ENCODE results near the gene SETBP1. TPM values are rescaled to one million over a fixed set of nuclear protein-coding genes. Genes with fewer than 3 reads are reported as not detected.

Gene SETBP1
- polyA plus RNA-seq, 1 experiment, result 0.71 TPM

DNA sequence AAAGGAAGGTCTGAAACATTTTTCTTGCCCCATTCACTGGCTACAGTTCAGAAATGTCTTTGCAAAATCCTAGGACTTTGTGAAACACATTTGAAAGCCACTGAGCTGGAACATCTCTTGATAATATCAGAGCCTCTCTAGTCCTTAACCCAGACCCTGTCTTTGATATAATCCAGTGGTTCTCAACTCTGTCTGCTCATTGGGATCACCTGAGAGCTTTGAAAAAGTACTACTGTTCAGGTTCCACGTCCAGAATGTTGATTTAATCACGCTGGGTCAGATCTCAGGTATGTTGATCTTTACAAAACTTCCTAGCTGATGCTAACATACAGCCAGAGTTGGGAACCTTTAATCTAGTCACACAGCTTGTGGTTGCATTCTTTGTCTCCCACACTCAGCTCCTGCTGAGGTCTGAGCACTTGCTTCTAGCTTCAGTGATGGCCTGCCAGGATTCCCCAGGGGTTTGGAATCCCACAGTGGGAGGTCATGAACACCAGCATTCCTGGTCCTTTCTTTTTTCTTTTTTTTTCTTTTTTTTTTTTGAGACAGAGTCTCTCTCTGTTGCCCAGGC lies 262.7 kb downstream of the SETBP1 start:
- ChIA-PET POLR2A (no interaction called here), CTCF (interaction anchor here (0.7 to 2.5 kb wide), 3 partner anchors 19 to 442 kb away, joined by 3 to 7 read pairs (median 3); no protein-coding TSS in a partner anchor)
- DNase-seq (ENCODE audit: low read depth, low spot score), result no peak
- H3K4me3 ChIP-seq (ENCODE audit: low read depth, low read length), result no peak overlapping the region
- no peaks in the 10 kb centered on the region for H3K9me3 ChIP-seq (ENCODE audit: control insufficient read depth, insufficient read depth, low read length)
- no peak overlapping the region for H3K27ac ChIP-seq (ENCODE audit: low read depth, low read length)
- no peaks in the 10 kb centered on the region for H3K27me3 ChIP-seq (ENCODE audit: control insufficient read depth, insufficient read depth, low read length)
- TF ChIP-seq, protein P1, sequence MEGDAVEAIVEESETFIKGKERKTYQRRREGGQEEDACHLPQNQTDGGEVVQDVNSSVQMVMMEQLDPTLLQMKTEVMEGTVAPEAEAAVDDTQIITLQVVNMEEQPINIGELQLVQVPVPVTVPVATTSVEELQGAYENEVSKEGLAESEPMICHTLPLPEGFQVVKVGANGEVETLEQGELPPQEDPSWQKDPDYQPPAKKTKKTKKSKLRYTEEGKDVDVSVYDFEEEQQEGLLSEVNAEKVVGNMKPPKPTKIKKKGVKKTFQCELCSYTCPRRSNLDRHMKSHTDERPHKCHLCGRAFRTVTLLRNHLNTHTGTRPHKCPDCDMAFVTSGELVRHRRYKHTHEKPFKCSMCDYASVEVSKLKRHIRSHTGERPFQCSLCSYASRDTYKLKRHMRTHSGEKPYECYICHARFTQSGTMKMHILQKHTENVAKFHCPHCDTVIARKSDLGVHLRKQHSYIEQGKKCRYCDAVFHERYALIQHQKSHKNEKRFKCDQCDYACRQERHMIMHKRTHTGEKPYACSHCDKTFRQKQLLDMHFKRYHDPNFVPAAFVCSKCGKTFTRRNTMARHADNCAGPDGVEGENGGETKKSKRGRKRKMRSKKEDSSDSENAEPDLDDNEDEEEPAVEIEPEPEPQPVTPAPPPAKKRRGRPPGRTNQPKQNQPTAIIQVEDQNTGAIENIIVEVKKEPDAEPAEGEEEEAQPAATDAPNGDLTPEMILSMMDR (IDR thresholded peaks at IDR 0.05; ENCODE audit: low read depth, low read length), result no peak

DNA sequence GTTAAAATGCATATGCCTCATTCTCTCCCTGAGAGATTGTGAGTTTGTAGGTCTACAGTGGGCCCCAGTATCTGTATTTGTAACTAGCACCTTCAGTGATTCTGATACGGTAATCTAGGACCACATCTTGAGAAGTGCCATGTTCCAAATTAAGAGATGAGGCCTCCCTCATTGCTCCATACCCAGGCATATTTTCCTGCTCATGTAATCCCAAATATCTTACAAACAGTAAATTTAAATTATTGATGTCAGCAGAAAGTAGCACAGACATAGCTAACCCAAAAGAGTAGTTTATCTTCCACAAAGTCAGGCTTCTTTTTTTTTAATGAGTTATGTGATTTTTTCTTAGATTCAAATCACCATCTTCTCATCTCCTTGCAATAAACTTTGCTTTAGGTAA lies 263.8 kb downstream of the SETBP1 start:
- CTCF ChIA-PET, result interaction anchor here (0.6 kb wide), 1 partner anchor 47 kb away, joined by 5 read pairs; no protein-coding TSS in a partner anchor
- TF ChIP-seq, protein P1 (IDR thresholded peaks at IDR 0.05; ENCODE audit: low read depth, low read length), result no peak
- Histone ChIP-seq H3K27me3 (ENCODE audit: control insufficient read depth, insufficient read depth, low read length) (no peaks in the 10 kb centered on the region), H3K4me3 (ENCODE audit: low read depth, low read length) (no peak overlapping the region), H3K27ac (ENCODE audit: low read depth, low read length) (no peak overlapping the region), H3K9me3 (ENCODE audit: control insufficient read depth, insufficient read depth, low read length) (no peaks in the 10 kb centered on the region)
- POLR2A ChIA-PET, result no interaction called here
- no peak for DNase-seq (ENCODE audit: low read depth, low spot score)

DNA sequence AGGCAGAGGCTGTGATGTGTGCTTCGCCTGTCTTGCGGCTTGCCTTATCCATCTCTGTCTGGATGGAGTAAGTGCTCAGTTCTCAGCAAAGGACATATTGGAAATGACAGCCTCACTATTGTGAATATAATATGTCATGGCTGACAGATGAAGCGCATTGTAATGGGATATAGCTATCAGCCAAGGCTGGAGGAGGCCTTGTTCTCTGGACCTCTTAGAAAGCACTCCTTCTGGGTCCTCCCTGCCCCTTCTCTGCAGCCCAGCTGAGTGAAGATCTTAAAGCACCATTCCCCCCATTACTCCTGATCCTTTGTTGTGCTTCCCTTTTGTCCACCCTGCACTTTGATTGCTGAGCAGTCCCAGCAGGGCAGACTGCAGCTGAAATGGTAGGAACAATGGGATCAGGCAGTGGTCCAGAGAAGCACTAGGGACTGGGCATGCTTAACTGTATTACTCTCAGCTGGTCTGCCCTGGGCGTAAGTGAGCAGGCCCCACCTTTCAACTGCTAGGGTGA lies 265.3 kb downstream of the SETBP1 start:
- DNase-seq (ENCODE audit: low read depth, low spot score), result no peak
- POLR2A ChIA-PET, result no interaction called here
- H3K27me3 ChIP-seq (ENCODE audit: control insufficient read depth, insufficient read depth, low read length), result no peaks in the 10 kb centered on the region
- H3K4me3 ChIP-seq (ENCODE audit: low read depth, low read length), result no peak overlapping the region
- CTCF ChIA-PET, result no interaction called here
- TF ChIP-seq, protein P1 (IDR thresholded peaks at IDR 0.05; ENCODE audit: low read depth, low read length), result no peak
- H3K27ac ChIP-seq (ENCODE audit: low read depth, low read length), result no peak overlapping the region
- H3K9me3 ChIP-seq (ENCODE audit: control insufficient read depth, insufficient read depth, low read length), result no peaks in the 10 kb centered on the region; the same call in 1 of the 2 replicates

DNA sequence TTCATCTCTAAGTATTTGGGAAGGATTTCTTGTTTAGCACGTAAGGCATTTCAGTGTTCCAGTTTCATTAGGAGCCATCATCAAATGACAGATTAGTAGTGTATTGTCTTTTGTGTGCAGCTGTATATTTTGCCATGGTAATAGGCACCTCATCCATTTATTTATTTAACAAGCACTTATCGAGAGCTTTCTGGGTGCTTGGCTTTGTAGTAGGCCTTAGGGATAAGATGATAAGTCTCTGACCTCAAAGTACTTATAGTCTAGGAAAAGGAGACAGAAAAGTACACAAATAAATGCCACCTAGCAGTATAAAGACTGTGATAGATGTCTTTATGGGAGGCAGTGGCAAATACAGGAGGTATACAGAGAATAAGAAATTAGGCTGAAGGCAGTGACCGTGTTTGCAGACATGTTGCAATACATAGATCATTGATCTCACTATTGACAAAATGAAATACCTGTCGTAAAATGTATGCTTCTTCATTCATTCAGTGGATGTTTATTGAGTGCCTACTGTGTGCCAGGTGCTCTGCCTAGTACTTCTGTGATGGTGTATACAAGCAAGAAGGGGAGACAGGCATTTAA lies 265.9 kb downstream of the SETBP1 start:
- TF ChIP-seq, protein P1 (IDR thresholded peaks at IDR 0.05; ENCODE audit: low read depth, low read length), result no peak
- Histone ChIP-seq H3K27ac (ENCODE audit: low read depth, low read length) (no peak overlapping the region), H3K4me3 (ENCODE audit: low read depth, low read length) (no peak overlapping the region), H3K27me3 (ENCODE audit: control insufficient read depth, insufficient read depth, low read length) (no peaks in the 10 kb centered on the region), H3K9me3 (ENCODE audit: control insufficient read depth, insufficient read depth, low read length) (no peaks in the 10 kb centered on the region; the same call in 1 of the 2 replicates)
- ChIA-PET POLR2A (no interaction called here), CTCF (no interaction called here)
- DNase-seq (ENCODE audit: low read depth, low spot score), result no peak

DNA sequence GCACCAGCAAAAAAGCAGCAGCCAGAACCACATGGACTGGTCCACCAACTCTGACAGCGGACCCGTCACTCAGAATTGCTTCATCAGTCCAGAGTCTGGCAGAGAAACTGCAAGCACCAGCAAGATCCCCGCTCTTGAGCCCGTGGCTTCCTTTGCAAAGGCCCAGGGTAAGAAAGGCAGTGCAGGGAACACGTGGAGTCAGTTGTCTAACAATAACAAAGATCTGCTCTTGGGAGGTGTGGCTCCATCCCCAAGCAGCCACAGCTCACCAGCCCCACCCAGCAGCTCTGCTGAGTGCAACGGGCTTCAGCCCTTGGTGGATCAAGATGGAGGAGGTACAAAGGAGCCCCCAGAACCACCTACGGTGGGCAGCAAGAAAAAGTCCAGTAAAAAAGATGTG lies 269.3 kb downstream of the SETBP1 start:
- Histone ChIP-seq H3K9me3 (ENCODE audit: control insufficient read depth, insufficient read depth, low read length) (no peaks in the 10 kb centered on the region; the same call in 1 of the 2 replicates), H3K27me3 (ENCODE audit: control insufficient read depth, insufficient read depth, low read length) (no peaks in the 10 kb centered on the region), H3K27ac (ENCODE audit: low read depth, low read length) (no peak overlapping the region), H3K4me3 (ENCODE audit: low read depth, low read length) (no peak overlapping the region)
- CTCF ChIA-PET, result no interaction called here
- POLR2A ChIA-PET, result no interaction called here
- DNase-seq (ENCODE audit: low read depth, low spot score), result no peak
- TF ChIP-seq, protein P1 (IDR thresholded peaks at IDR 0.05; ENCODE audit: low read depth, low read length), result no peak

Data from AG04450 (cell line).